NK-92 (cell line): ENCODE measurements around the gene TMEM240.
"Not testable (repeated sequence)": the region's sequence is repeated elsewhere in the genome, so short reads cannot be mapped to it uniquely, and the experiment has no call there.

Experiments used
- DNase-seq: peaks from one replicate; lab custom pipeline; 2025; ENCODE audit not compliant: unreplicated experiment; lab: John Stamatoyannopoulos, UW

The TMEM240 gene

GRCh38 chr1:1557688-1558087 is 17.3 kb upstream of the TMEM240 start:
- DNase-seq = not testable (repeated sequence)

GRCh38 chr1:1556961-1557360 is 16.5 kb upstream of the TMEM240 start:
- DNase-seq = not testable (repeated sequence)

GRCh38 chr1:1556505-1556904 is 16.1 kb upstream of the TMEM240 start:
- no peak for DNase-seq

- no peak for DNase-seq
These were observed 14.8 kb upstream of the TMEM240 start for GRCh38 chr1:1554926-1555915.

GRCh38 chr1:1554550-1554925 is 14.1 kb upstream of the TMEM240 start:
- DNase-seq = no peak

- no peak for DNase-seq
These were observed 13.5 kb upstream of the TMEM240 start for GRCh38 chr1:1553821-1554494.

GRCh38 chr1:1552263-1552639 is 11.8 kb upstream of the TMEM240 start:
- DNase-seq = no peak

GRCh38 chr1:1551524-1552262 is 11.3 kb upstream of the TMEM240 start:
- no peak for DNase-seq

GRCh38 chr1:1550591-1551432 is 10.4 kb upstream of the TMEM240 start:
- DNase-seq = no peak

- no peak for DNase-seq
These were observed 9.7 kb upstream of the TMEM240 start for GRCh38 chr1:1550087-1550486.

GRCh38 chr1:1548591-1548990 is 8.2 kb upstream of the TMEM240 start:
- no peak for DNase-seq

- no peak for DNase-seq
These were observed 7.1 kb upstream of the TMEM240 start for GRCh38 chr1:1547476-1547875.

GRCh38 chr1:1547011-1547410 is 6.6 kb upstream of the TMEM240 start:
- DNase-seq = no peak

- DNase-seq = no peak
These were observed 5.7 kb upstream of the TMEM240 start for GRCh38 chr1:1545946-1546737.

- DNase-seq = no peak
These were observed 4.1 kb upstream of the TMEM240 start for GRCh38 chr1:1544544-1544943.

- DNase-seq = no peak
These were observed 3.3 kb upstream of the TMEM240 start for GRCh38 chr1:1543706-1544099.

GRCh38 chr1:1542766-1543705 is 2.6 kb upstream of the TMEM240 start:
- no peak for DNase-seq

GRCh38 chr1:1541956-1542765 is 1.7 kb upstream of the TMEM240 start:
- no peak for DNase-seq
